HEK293 (cell line): Measurements from ENCODE around the gene FFAR2.

Source experiments
- GLI2 ChIP-seq: fragments of 450-650 bp; formaldehyde crosslinking; IDR thresholded peaks from 2 replicates; pipeline ENCODE4; 2017; ENCODE audit warnings: missing biosample characterization, missing genetic modification characterization, low read depth, borderline replicate concordance
- KLF16 ChIP-seq: fragments of 450-650 bp; formaldehyde crosslinking; IDR thresholded peaks from 2 replicates; pipeline ENCODE4 v1.5.1; 2017; ENCODE audit warnings: missing biosample characterization, missing genetic modification characterization
- ZNF560 ChIP-seq: fragments of 450-650 bp; formaldehyde crosslinking; IDR thresholded peaks from 2 replicates; pipeline ENCODE4 v1.5.1; 2017; ENCODE audit warnings: missing biosample characterization, missing genetic modification characterization, borderline replicate concordance
- ZNF792 ChIP-seq: fragments of 450-650 bp; formaldehyde crosslinking; IDR thresholded peaks from 2 replicates; pipeline ENCODE4 v1.5.1; 2016; ENCODE audit warnings: missing biosample characterization, missing genetic modification characterization
- TF ChIP-seq, protein P1 (sequence below): fragments of 450-650 bp; formaldehyde crosslinking; IDR thresholded peaks from 2 replicates; pipeline ENCODE4 v1.5.1; 2016; ENCODE audit warnings: missing biosample characterization, missing genetic modification characterization
- TF ChIP-seq, protein P2 (sequence below): fragments of 450-650 bp; formaldehyde crosslinking; IDR thresholded peaks from 2 replicates; pipeline ENCODE4 v1.5.1; 2016; ENCODE audit warnings: missing biosample characterization, missing genetic modification characterization
- TF ChIP-seq, protein P3 (sequence below): fragments of 450-650 bp; formaldehyde crosslinking; IDR thresholded peaks from 2 replicates; pipeline ENCODE4 v1.5.1; 2016; ENCODE audit warnings: missing biosample characterization, missing genetic modification characterization
- TF ChIP-seq, protein P4 (sequence below): fragments of 450-650 bp; formaldehyde crosslinking; IDR thresholded peaks from 2 replicates; pipeline ENCODE4 v1.5.1; 2016; ENCODE audit warnings: missing biosample characterization, missing genetic modification characterization
- TF ChIP-seq, protein P5 (sequence below): fragments of 450-650 bp; formaldehyde crosslinking; IDR thresholded peaks from 2 replicates; pipeline ENCODE4 v1.5.1; 2016; ENCODE audit warnings: missing biosample characterization, missing genetic modification characterization
- TF ChIP-seq, protein P6 (sequence below): fragments of 450-650 bp; formaldehyde crosslinking; IDR thresholded peaks from 2 replicates; pipeline ENCODE4 v1.5.1; 2016; ENCODE audit warnings: missing biosample characterization, missing genetic modification characterization

DNA sequence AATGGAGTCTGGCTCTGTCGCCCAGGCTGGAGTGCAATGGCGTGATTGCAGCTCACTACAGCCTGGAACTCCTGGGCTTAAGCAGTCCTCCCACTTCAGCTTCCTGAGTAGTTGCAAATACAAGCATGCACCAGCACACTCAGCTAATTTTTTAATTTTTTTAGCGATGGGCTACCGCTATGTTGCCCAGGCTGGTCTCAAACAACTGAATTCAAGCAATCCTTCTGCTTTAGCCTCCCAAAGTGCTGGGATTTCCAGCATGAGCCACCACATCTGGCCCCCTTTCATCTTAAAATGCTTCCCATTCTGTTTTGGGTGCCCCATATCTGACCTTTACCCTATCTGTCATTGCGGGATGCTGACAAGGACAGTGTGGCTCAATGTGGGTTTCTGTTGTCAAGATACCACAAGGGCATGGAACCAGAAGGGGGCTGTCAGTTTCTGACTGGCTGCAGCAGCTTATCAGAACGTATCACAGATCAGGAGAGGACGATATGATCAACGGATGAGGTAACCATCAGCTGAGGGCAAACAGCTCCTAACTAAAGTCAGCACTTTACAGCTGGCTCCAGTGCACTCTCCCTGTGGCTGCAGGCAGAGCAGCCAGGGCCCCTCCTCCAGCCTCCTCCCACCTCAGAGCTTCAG, 44.8 kb upstream of the FFAR2 start:
- TF ChIP-seq, protein P1, sequence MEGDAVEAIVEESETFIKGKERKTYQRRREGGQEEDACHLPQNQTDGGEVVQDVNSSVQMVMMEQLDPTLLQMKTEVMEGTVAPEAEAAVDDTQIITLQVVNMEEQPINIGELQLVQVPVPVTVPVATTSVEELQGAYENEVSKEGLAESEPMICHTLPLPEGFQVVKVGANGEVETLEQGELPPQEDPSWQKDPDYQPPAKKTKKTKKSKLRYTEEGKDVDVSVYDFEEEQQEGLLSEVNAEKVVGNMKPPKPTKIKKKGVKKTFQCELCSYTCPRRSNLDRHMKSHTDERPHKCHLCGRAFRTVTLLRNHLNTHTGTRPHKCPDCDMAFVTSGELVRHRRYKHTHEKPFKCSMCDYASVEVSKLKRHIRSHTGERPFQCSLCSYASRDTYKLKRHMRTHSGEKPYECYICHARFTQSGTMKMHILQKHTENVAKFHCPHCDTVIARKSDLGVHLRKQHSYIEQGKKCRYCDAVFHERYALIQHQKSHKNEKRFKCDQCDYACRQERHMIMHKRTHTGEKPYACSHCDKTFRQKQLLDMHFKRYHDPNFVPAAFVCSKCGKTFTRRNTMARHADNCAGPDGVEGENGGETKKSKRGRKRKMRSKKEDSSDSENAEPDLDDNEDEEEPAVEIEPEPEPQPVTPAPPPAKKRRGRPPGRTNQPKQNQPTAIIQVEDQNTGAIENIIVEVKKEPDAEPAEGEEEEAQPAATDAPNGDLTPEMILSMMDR = no peak
- TF ChIP-seq, protein P2, sequence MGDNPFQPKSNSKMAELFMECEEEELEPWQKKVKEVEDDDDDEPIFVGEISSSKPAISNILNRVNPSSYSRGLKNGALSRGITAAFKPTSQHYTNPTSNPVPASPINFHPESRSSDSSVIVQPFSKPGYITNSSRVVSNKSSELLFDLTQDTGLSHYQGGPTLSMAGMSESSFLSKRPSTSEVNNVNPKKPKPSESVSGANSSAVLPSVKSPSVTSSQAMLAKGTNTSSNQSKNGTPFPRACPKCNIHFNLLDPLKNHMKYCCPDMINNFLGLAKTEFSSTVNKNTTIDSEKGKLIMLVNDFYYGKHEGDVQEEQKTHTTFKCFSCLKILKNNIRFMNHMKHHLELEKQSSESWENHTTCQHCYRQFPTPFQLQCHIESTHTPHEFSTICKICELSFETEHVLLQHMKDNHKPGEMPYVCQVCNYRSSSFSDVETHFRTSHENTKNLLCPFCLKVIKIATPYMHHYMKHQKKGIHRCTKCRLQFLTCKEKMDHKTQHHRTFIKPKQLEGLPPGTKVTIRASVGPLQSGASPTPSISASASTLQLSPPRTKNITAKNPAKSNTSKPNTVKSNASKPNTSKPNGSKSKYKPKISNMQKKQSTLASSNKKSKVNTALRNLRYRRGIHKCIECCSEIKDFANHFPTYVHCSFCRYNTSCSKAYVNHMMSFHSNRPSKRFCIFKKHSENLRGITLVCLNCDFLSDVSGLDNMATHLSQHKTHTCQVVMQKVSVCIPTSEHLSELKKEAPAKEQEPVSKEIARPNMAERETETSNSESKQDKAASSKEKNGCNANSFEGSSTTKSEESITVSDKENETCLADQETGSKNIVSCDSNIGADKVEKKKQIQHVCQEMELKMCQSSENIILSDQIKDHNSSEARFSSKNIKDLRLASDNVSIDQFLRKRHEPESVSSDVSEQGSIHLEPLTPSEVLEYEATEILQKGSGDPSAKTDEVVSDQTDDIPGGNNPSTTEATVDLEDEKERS (tag by site-specific recombination) = no peak
- TF ChIP-seq ZNF560 (tag by site-specific recombination) (no peak), GLI2 (no peak), KLF16 (tag by site-specific recombination) (no peak), ZNF792 (tag by site-specific recombination) (no peak)
- TF ChIP-seq, protein P3, sequence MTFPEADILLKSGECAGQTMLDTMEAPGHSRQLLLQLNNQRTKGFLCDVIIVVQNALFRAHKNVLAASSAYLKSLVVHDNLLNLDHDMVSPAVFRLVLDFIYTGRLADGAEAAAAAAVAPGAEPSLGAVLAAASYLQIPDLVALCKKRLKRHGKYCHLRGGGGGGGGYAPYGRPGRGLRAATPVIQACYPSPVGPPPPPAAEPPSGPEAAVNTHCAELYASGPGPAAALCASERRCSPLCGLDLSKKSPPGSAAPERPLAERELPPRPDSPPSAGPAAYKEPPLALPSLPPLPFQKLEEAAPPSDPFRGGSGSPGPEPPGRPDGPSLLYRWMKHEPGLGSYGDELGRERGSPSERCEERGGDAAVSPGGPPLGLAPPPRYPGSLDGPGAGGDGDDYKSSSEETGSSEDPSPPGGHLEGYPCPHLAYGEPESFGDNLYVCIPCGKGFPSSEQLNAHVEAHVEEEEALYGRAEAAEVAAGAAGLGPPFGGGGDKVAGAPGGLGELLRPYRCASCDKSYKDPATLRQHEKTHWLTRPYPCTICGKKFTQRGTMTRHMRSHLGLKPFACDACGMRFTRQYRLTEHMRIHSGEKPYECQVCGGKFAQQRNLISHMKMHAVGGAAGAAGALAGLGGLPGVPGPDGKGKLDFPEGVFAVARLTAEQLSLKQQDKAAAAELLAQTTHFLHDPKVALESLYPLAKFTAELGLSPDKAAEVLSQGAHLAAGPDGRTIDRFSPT (tag by site-specific recombination) = no peak
- TF ChIP-seq, protein P4, sequence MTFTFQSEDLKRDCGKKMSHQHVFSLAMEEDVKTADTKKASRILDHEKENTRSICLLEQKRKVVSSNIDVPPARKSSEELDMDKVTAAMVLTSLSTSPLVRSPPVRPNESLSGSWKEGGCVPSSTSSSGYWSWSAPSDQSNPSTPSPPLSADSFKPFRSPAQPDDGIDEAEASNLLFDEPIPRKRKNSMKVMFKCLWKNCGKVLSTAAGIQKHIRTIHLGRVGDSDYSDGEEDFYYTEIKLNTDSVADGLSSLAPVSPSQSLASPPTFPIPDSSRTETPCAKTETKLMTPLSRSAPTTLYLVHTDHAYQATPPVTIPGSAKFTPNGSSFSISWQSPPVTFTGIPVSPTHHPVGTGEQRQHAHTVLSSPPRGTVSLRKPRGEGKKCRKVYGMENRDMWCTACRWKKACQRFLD (tag by site-specific recombination) = no peak
- TF ChIP-seq, protein P5, sequence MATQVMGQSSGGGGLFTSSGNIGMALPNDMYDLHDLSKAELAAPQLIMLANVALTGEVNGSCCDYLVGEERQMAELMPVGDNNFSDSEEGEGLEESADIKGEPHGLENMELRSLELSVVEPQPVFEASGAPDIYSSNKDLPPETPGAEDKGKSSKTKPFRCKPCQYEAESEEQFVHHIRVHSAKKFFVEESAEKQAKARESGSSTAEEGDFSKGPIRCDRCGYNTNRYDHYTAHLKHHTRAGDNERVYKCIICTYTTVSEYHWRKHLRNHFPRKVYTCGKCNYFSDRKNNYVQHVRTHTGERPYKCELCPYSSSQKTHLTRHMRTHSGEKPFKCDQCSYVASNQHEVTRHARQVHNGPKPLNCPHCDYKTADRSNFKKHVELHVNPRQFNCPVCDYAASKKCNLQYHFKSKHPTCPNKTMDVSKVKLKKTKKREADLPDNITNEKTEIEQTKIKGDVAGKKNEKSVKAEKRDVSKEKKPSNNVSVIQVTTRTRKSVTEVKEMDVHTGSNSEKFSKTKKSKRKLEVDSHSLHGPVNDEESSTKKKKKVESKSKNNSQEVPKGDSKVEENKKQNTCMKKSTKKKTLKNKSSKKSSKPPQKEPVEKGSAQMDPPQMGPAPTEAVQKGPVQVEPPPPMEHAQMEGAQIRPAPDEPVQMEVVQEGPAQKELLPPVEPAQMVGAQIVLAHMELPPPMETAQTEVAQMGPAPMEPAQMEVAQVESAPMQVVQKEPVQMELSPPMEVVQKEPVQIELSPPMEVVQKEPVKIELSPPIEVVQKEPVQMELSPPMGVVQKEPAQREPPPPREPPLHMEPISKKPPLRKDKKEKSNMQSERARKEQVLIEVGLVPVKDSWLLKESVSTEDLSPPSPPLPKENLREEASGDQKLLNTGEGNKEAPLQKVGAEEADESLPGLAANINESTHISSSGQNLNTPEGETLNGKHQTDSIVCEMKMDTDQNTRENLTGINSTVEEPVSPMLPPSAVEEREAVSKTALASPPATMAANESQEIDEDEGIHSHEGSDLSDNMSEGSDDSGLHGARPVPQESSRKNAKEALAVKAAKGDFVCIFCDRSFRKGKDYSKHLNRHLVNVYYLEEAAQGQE (tag by site-specific recombination) = no peak
- TF ChIP-seq, protein P6, sequence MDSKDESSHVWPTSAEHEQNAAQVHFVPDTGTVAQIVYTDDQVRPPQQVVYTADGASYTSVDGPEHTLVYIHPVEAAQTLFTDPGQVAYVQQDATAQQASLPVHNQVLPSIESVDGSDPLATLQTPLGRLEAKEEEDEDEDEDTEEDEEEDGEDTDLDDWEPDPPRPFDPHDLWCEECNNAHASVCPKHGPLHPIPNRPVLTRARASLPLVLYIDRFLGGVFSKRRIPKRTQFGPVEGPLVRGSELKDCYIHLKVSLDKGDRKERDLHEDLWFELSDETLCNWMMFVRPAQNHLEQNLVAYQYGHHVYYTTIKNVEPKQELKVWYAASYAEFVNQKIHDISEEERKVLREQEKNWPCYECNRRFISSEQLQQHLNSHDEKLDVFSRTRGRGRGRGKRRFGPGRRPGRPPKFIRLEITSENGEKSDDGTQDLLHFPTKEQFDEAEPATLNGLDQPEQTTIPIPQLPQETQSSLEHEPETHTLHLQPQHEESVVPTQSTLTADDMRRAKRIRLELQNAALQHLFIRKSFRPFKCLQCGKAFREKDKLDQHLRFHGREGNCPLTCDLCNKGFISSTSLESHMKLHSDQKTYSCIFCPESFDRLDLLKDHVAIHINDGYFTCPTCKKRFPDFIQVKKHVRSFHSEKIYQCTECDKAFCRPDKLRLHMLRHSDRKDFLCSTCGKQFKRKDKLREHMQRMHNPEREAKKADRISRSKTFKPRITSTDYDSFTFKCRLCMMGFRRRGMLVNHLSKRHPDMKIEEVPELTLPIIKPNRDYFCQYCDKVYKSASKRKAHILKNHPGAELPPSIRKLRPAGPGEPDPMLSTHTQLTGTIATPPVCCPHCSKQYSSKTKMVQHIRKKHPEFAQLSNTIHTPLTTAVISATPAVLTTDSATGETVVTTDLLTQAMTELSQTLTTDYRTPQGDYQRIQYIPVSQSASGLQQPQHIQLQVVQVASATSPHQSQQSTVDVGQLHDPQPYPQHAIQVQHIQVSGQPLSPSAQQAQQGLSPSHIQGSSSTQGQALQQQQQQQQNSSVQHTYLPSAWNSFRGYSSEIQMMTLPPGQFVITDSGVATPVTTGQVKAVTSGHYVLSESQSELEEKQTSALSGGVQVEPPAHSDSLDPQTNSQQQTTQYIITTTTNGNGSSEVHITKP = no peak
